Activated CD8-positive, alpha-beta T cell treated with anti-CD3 and anti-CD28 coated beads for 36 hours (primary cell): ENCODE results near the gene SELENOV. TPM values are rescaled to one million over a fixed set of nuclear protein-coding genes. Genes with fewer than 3 reads are reported as not detected.

ENCODE experiments used
- ATAC-seq: fragments of 200-7000 bp; cut with Tn5 transposase; one replicate; pipeline ENCODE4 v1.10.0; 2021; ENCODE audit warnings: mild to moderate bottlenecking, moderate library complexity
- CTCF ChIA-PET: fragments of 350-600 bp; sonication (Branson Sonifier 250); formaldehyde crosslinking; loops from one replicate; lab custom pipeline; 2021; ENCODE audit warnings: antibody characterized with exemption; lab: Charles Lee
- POLR2A ChIA-PET: fragments of 350-600 bp; sonication (Branson Sonifier 250); formaldehyde crosslinking; loops from one replicate; lab custom pipeline; 2021; ENCODE audit warnings: antibody characterized with exemption; lab: Charles Lee
- DNase-seq: peaks from one replicate; pipeline ENCODE4 v3.0.0-alpha.2; 2020
- H3K27ac Mint-ChIP-seq: one replicate; pipeline ENCODE4 v1.8.0; 2021; ENCODE audit warnings: mild to moderate bottlenecking, mixed read lengths
- H3K27me3 Mint-ChIP-seq: one replicate; pipeline ENCODE4 v1.8.0; 2021; ENCODE audit warnings: mixed read lengths
- H3K36me3 Mint-ChIP-seq: one replicate; pipeline ENCODE4 v1.8.0; 2021; ENCODE audit warnings: low read depth, mixed read lengths
- H3K4me1 Mint-ChIP-seq: one replicate; pipeline ENCODE4 v1.8.0; 2021; ENCODE audit warnings: low read depth, mixed read lengths
- H3K4me3 Mint-ChIP-seq: one replicate; pipeline ENCODE4 v1.8.0; 2021; ENCODE audit warnings: mild to moderate bottlenecking, moderate library complexity, mixed read lengths
- H3K9me3 Mint-ChIP-seq: one replicate; pipeline ENCODE4 v1.8.0; 2021; ENCODE audit warnings: mixed read lengths
- CTCF ChIP-seq: fragments of 200-600 bp; IDR thresholded peaks from one replicate; pipeline ENCODE4 v1.8.0; 2022; ENCODE audit warnings: antibody characterized with exemption, mild to moderate bottlenecking
- intact Hi-C: fragments of 100-400 bp; cut with micrococcal nuclease; formaldehyde crosslinking; loops from one replicate; pipeline ENCODE4 v1.10.0; 2022
- total RNA-seq, 2 experiments: library from RNA; stranded (reverse); gene quantifications; one replicate each; pipeline ENCODE4 v1.2.3, GENCODE V29; 2021

The SELENOV gene
- total RNA-seq, 2 experiments from 2014 or later: not detected

GRCh38 chr19:39539165-39539517 is 24.2 kb downstream of the SELENOV start:
- Mint-ChIP-seq H3K4me3 (peak overlapping the region; percentile 88), H3K27ac (peak overlapping the region; percentile 91), H3K4me1 (peaks cover 41% of the 10 kb centered on the region), H3K9me3 (no peaks in the 10 kb centered on the region), H3K27me3 (no peaks in the 10 kb centered on the region), H3K36me3 (peaks cover 18% of the 10 kb centered on the region)
- CTCF ChIA-PET: interaction anchor here (0.8 to 1.4 kb wide), 7 partner anchors 12 to 133 kb away, joined by 3 to 4 read pairs (median 3); no protein-coding TSS in a partner anchor
- intact Hi-C loops: loop anchor here (10.0 kb wide), 1 partner anchor 64 kb away; no protein-coding TSS in a partner anchor
- POLR2A ChIA-PET: interaction anchor here (0.6 to 1.7 kb wide), 13 partner anchors 16 to 495 kb away, joined by 3 to 6 read pairs (median 3); partner anchors contain the start of genes MED29, PAF1, RPS16 and SUPT5H
- ATAC-seq: no peak
- no peak for TF ChIP-seq CTCF
- no peak for DNase-seq

- H3K27me3 Mint-ChIP-seq: no peaks in the 10 kb centered on the region
- peaks cover 18% of the 10 kb centered on the region for H3K36me3 Mint-ChIP-seq
- H3K9me3 Mint-ChIP-seq: no peaks in the 10 kb centered on the region
- H3K4me1 Mint-ChIP-seq: peaks cover 46% of the 10 kb centered on the region
- intact Hi-C loops: loop anchor here (10.0 kb wide), 1 partner anchor 65 kb away; no protein-coding TSS in a partner anchor
- H3K4me3 Mint-ChIP-seq: peak within 1 kb of the TSS; percentile 88
- ChIA-PET CTCF (interaction anchor here (0.7 to 1.5 kb wide), 9 partner anchors 12 to 134 kb away, joined by 3 to 7 read pairs (median 3); no protein-coding TSS in a partner anchor), POLR2A (interaction anchor here (0.6 to 1.7 kb wide), 14 partner anchors 15 to 495 kb away, joined by 3 to 6 read pairs (median 3); partner anchors contain the start of genes MED29, PAF1, RPS16 and SUPT5H)
- peak; percentile 97 for DNase-seq
- peak within 1 kb of the TSS; percentile 98 for H3K27ac Mint-ChIP-seq
- peak; percentile 95 for ATAC-seq
- peak; percentile 90 for TF ChIP-seq CTCF
These were observed 24.8 kb downstream of the SELENOV start, which contains the start of gene EID2 for GRCh38 chr19:39539518-39540332. EID2 (minus strand) TSS chr19:39540161; CDS start chr19:39540079, 82 bp downstream.

GRCh38 chr19:39540333-39540673 is 25.4 kb downstream of the SELENOV start:
- ATAC-seq (no peak), DNase-seq (no peak)
- POLR2A ChIA-PET: interaction anchor here (0.6 to 1.7 kb wide), 3 partner anchors 93 to 110 kb away, joined by 3 to 6 read pairs (median 3); partner anchors contain the start of gene RPS16
- CTCF ChIA-PET: interaction anchor here (0.7 to 1.5 kb wide), 2 partner anchors 101 to 133 kb away, joined by 3 to 7 read pairs; no protein-coding TSS in a partner anchor
- Mint-ChIP-seq H3K27me3 (no peaks in the 10 kb centered on the region), H3K4me1 (peaks cover 50% of the 10 kb centered on the region), H3K36me3 (peaks cover 18% of the 10 kb centered on the region), H3K9me3 (no peaks in the 10 kb centered on the region), H3K27ac (peak overlapping the region; percentile 98), H3K4me3 (peak overlapping the region; percentile 88)
- TF ChIP-seq CTCF: peak; percentile 62
- intact Hi-C loops: no loop called here

GRCh38 chr19:39542206-39542605 is 27.3 kb downstream of the SELENOV start:
- intact Hi-C loops: no loop called here
- Mint-ChIP-seq H3K36me3 (peaks cover 18% of the 10 kb centered on the region), H3K9me3 (no peaks in the 10 kb centered on the region), H3K4me3 (no peak overlapping the region), H3K27me3 (no peaks in the 10 kb centered on the region), H3K27ac (peak overlapping the region; percentile 4), H3K4me1 (peaks cover 55% of the 10 kb centered on the region)
- no peak for TF ChIP-seq CTCF
- DNase-seq (no peak), ATAC-seq (no peak)
- ChIA-PET CTCF (interaction anchor here (0.6 to 2.2 kb wide), 8 partner anchors 9 to 132 kb away, joined by 3 to 8 read pairs (median 6); no protein-coding TSS in a partner anchor), POLR2A (no interaction called here)
